Muscle of leg (tissue), 11 donors: ENCODE data around the gene MCAM. TPM values are rescaled to one million over a fixed set of nuclear protein-coding genes. Genes with fewer than 3 reads are reported as not detected.

Experiments used
- DNase-seq: peaks from one replicate; pipeline ENCODE4 v3.0.0; 2013
- H3K27ac ChIP-seq: one replicate; pipeline ENCODE4 v1.5.1; 2013; ENCODE audit warnings: mild to moderate bottlenecking, low read length, control low read depth
- H3K27me3 ChIP-seq: one replicate; pipeline ENCODE4 v1.6.1; 2013; ENCODE audit warnings: low read length; ENCODE audit not compliant: control insufficient read depth, insufficient read depth
- H3K36me3 ChIP-seq: one replicate; pipeline ENCODE4 v1.6.1; 2013; ENCODE audit warnings: low read length; ENCODE audit not compliant: control insufficient read depth, insufficient read depth
- H3K4me1 ChIP-seq: one replicate; pipeline ENCODE4 v1.6.1; 2013; ENCODE audit warnings: low read length; ENCODE audit not compliant: control insufficient read depth, insufficient read depth
- H3K4me3 ChIP-seq: one replicate; pipeline ENCODE4 v1.5.1; 2013; ENCODE audit warnings: low read length, control low read depth
- H3K9me3 ChIP-seq: replicated peaks from 2 replicates; pipeline ENCODE4 v1.6.1; 2013; ENCODE audit warnings: low read depth, low read length; ENCODE audit not compliant: control insufficient read depth
- WGBS: methylation state at CpG from one replicate; pipeline ENCODE4 v1.1.5; 2013; ENCODE audit warnings: missing lambda C conversion rate; ENCODE audit not compliant: insufficient coverage; 5-methylcytosine and 5-hydroxymethylcytosine counted together
- polyA plus RNA-seq, 8 donors: library from polyadenylated mRNA; unstranded; fragments of 120-200 nt; gene quantifications; one replicate each; pipeline versions ENCODE4 v1.2.1 to v1.2.3, GENCODE V29; 2013; ENCODE audit warnings: inconsistent platforms in 1 of 8, low replicate concordance in 1 of 8; ENCODE audit not compliant: insufficient read length in 8 of 8, insufficient read depth in 1 of 8
- total RNA-seq: library from RNA; stranded (reverse); fragments of 120-200 nt; gene quantifications from one replicate; pipeline ENCODE4 v1.2.4, GENCODE V29; 2013

Gene MCAM
- total and polyA plus RNA-seq, 9 donors: 146 to 231 (median 206) TPM

DNA sequence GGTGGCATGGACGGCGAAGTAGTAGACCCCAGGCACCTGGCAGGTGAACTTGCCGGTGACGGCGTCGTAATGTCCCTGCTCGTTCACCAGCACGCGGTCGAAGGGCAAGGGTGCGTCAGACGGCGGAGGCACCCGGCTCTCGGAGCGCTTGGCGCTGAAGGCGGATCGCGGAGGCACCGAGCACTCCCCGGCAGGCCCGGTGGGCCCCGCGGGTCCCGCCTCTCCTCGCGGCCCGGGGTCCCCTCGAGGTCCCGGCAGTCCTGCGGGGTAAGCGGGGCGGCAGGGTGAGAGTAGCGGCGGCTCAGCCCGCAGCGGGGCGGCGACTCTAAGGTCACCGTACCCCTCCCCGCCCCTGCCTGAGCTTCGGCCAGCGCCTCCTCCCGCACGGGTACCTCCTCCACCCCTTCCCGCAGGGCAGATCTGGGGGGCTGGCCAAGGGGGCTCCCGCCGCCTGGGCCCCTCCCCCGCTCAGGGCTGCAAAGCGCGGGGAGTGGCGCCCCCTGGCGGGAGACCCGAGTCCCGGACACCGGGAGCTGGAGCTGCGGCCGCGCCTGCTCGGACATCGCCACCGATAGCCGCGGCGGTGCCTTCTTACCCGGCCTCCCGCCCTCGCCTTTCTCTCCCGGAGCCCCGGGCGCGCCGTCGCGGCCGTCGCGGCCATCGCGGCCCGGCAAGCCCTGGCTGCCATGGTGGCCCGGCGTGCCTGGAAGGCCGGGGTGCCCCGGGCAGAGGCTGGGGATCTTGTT, 22.8 kb upstream of the MCAM start:
- H3K27me3 ChIP-seq: peaks cover 11% of the 10 kb centered on the region
- H3K4me3 ChIP-seq: peak overlapping the region; percentile 68
- DNase-seq: peak; percentile 86
- H3K4me1 ChIP-seq: peaks cover 57% of the 10 kb centered on the region
- peak overlapping the region; percentile 94 for H3K27ac ChIP-seq
- H3K36me3 ChIP-seq: peaks cover 11% of the 10 kb centered on the region
- H3K9me3 ChIP-seq: no peaks in the 10 kb centered on the region
- 2% methylated on average over 86 of the region's 86 CpGs for WGBS

DNA sequence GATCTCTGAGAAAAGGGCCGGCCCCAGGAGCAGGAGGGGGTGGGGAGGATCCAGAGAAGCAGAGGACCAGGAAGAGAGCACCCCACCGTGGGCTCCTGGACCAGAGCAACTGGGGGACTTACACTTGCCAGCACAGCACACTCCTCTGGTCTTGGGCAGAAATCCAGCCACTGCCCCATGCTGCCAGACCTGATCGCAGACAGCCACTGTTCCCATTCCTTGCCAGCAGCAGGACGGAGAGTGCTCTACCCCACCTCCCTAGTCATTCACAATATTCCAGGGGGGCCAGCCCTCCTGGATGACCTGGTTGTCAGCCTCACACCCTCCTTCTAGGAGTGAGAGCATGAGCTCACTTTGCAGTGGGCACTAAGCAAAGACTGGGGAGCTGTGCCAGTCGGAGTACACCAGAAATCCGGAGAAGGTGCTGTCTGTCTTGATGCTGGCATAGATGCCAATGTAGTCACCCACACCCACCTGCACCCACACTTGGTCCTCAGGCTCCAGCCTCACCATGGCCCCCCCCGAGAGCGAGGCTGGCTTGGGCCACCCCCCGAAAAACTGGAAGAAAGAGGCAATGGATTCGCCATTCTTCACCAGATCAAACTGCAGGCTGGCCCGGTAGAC, 22.1 kb upstream of the MCAM start:
- Histone ChIP-seq H3K36me3 (peaks cover 11% of the 10 kb centered on the region), H3K4me1 (peaks cover 56% of the 10 kb centered on the region), H3K27me3 (peaks cover 11% of the 10 kb centered on the region), H3K9me3 (no peaks in the 10 kb centered on the region), H3K4me3 (peak overlapping the region; percentile 57), H3K27ac (no peak overlapping the region)
- DNase-seq: peak; percentile 52
- 24% methylated on average over 7 of the region's 11 CpGs for WGBS

DNA sequence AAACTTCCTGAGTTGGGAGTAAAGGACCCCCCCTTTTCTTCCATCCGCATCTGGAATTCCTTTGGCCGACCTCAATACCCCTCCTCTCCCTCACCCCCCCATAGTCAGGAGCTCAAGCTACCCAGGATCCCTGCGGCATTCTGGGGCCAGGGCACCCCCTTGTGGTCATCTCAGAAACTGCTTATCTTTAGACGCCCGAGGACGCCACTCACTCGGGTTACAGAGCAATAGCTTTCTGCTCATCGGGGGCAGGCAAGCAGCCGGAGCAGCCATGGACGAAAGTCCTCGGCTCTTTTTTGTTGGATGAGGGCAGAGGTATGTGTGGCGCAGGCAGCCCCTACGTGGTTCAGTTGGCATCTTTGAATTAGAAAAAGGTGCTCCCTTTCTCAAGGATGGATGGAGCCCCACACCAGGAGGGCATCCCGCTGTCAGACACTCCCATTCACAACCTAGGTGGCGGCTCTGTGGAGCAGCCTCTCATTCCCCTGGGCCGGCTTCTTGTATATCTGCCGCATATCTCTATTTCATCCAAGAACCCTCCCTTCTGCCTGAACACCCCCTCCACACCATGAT, 21.5 kb upstream of the MCAM start:
- DNase-seq: peak; percentile 83
- peaks cover 55% of the 10 kb centered on the region for H3K4me1 ChIP-seq
- WGBS: 3% methylated on average over 8 of the region's 17 CpGs

GRCh38 chr11:119337581-119338317, 20.8 kb upstream of the MCAM start:
- peaks cover 11% of the 10 kb centered on the region for H3K36me3 ChIP-seq
- H3K4me3 ChIP-seq: no peak overlapping the region
- no peak overlapping the region for H3K27ac ChIP-seq
- peak; percentile 46 for DNase-seq
- 42% methylated on average over 2 of the region's 9 CpGs for WGBS
- peaks cover 11% of the 10 kb centered on the region for H3K27me3 ChIP-seq
- H3K4me1 ChIP-seq: peaks cover 55% of the 10 kb centered on the region
- H3K9me3 ChIP-seq: no peaks in the 10 kb centered on the region

More for the DNA sequence above, 21.5 kb upstream of the MCAM start:
- Histone ChIP-seq H3K27ac (no peak overlapping the region), H3K27me3 (peaks cover 11% of the 10 kb centered on the region), H3K4me3 (peak overlapping the region; percentile 57), H3K36me3 (peaks cover 11% of the 10 kb centered on the region), H3K9me3 (no peaks in the 10 kb centered on the region)

DNA sequence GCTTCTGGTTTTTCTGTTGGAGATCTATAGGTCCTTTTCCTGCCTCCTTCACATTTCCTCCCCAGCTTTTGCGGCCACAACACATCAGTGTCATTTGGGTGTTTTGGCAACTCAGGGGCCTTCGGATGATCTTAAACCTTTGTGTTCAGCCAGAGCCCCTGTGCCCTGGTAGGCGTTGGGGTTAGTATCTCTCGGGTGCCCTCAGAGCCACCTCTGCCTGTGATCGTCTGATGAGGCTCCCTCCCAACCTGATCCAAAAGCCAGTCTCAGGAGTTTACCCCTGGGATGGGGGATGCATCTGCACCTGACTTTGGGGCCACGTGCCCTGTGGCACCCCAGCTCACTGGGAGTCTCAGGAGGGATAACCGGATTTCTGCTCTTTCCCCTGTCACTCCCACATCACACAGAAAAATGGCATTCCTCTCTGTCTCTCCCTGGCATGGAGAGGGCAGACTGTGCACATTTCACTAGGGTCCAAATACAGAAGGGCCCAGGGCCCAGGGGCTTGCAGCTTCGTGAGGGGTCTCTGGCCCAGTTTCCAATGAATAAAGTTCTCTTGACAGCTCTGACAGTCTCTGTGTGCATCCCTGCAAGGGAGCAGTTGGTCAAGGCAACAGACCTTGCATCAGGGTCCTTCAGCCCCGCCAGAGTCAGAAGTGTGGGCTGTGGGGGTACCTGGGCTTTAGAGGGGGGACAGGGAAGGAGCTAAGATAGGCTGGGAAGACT, 20.0 kb upstream of the MCAM start:
- DNase-seq: peak; percentile 11
- peaks cover 6% of the 10 kb centered on the region for H3K27me3 ChIP-seq
- no peak overlapping the region for H3K27ac ChIP-seq
- H3K4me3 ChIP-seq: no peak overlapping the region
- H3K36me3 ChIP-seq: peaks cover 11% of the 10 kb centered on the region
- WGBS: 85% methylated on average over 5 of the region's 9 CpGs
- no peaks in the 10 kb centered on the region for H3K9me3 ChIP-seq
- H3K4me1 ChIP-seq: peaks cover 55% of the 10 kb centered on the region

DNA sequence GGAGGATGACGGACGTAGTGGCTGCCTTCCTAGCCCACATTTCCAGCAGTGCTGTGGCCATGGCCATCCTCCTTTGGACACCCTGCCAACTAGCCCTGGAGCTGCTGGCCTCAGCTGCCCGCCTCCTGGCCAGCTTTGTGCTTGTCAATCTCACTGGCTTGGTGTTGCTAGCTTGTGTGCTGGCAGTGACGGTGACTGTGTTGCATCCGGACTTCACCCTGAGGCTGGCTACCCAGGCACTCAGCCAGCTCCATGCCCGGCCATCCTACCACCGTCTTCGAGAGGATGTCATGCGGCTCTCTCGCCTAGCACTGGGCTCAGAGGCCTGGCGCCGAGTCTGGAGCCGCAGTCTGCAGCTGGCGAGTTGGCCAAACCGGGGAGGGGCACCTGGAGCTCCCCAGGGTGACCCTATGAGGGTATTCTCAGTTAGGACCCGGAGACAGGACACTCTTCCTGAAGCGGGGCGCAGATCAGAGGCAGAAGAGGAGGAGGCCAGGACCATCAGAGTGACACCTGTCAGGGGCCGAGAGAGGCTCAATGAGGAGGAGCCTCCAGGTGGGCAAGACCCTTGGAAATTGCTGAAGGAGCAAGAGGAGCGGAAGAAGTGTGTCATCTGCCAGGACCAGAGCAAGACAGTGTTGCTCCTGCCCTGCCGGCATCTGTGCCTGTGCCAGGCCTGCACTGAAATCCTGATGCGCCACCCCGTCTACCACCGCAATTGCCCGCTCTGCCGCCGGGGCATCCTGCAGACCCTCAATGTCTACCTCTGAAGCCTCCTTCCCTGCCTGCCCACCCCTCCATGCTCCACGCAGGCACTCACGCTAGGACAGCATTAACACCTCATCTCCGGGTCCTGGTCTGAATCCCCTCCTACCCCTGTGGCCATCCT, 19.0 kb upstream of the MCAM start:
- no peaks in the 10 kb centered on the region for H3K9me3 ChIP-seq
- WGBS: 89% methylated on average over 26 of the region's 30 CpGs
- peaks cover 46% of the 10 kb centered on the region for H3K4me1 ChIP-seq
- peaks cover 11% of the 10 kb centered on the region for H3K36me3 ChIP-seq
- H3K27me3 ChIP-seq: peaks cover 2% of the 10 kb centered on the region
- H3K27ac ChIP-seq: no peak overlapping the region
- no peak overlapping the region for H3K4me3 ChIP-seq
- peak; percentile 20 for DNase-seq

GRCh38 chr11:119335091-119335654, 18.2 kb upstream of the MCAM start:
- DNase-seq: no peak
- Histone ChIP-seq H3K27me3 (peaks cover under 1% of the 10 kb centered on the region), H3K36me3 (peaks cover 11% of the 10 kb centered on the region), H3K4me3 (peak overlapping the region; percentile 88), H3K9me3 (no peaks in the 10 kb centered on the region), H3K27ac (peak overlapping the region; percentile 89), H3K4me1 (peaks cover 39% of the 10 kb centered on the region)
- WGBS: 61% methylated on average over 14 of the region's 15 CpGs

GRCh38 chr11:119334174-119334930, 17.4 kb upstream of the MCAM start, which contains the start of gene RNF26:
Gene RNF26, plus strand, starts transcription at chr11:119334527. Its CDS starts 596 bp downstream, at chr11:119335123.
- Histone ChIP-seq H3K9me3 (no peaks in the 10 kb centered on the region), H3K36me3 (peaks cover 11% of the 10 kb centered on the region), H3K4me1 (peaks cover 35% of the 10 kb centered on the region), H3K27ac (peak within 1 kb of the TSS; percentile 89), H3K4me3 (peak within 1 kb of the TSS; percentile 88), H3K27me3 (no peaks in the 10 kb centered on the region)
- DNase-seq: peak; percentile 100
- WGBS: under 1% methylated on average over 48 of the region's 54 CpGs
